RWPE1 (cell line): ENCODE results near the gene GNAZ.

Experiments
- CTCF ChIA-PET: fragments of 350-600 bp; sonication (Branson Sonifier 250); formaldehyde crosslinking; extraction: SDS; loops from one replicate; lab custom pipeline; 2021; lab: Yijun Ruan, JAX
- POLR2A ChIA-PET: fragments of 400-600 bp; formaldehyde crosslinking; extraction: SDS; loops from one replicate; lab custom pipeline; 2020; ENCODE audit warnings: antibody characterized with exemption; ENCODE audit not compliant: low non-redundant PET; lab: Yijun Ruan, JAX
- DNase-seq: peaks from one replicate; pipeline ENCODE4 v3.0.0; 2012; ENCODE audit warnings: low spot score
- H3K27ac ChIP-seq: fragments of 450-650 bp; 2 replicates; pipeline ENCODE4 v1.5.1; 2017
- TF ChIP-seq, protein P1 (sequence below): fragments of 450-650 bp; conservative IDR thresholded peaks from 2 replicates; pipeline ENCODE4 v1.5.1; 2017; ENCODE audit warnings: low read depth, mild to moderate bottlenecking

Gene GNAZ

DNA sequence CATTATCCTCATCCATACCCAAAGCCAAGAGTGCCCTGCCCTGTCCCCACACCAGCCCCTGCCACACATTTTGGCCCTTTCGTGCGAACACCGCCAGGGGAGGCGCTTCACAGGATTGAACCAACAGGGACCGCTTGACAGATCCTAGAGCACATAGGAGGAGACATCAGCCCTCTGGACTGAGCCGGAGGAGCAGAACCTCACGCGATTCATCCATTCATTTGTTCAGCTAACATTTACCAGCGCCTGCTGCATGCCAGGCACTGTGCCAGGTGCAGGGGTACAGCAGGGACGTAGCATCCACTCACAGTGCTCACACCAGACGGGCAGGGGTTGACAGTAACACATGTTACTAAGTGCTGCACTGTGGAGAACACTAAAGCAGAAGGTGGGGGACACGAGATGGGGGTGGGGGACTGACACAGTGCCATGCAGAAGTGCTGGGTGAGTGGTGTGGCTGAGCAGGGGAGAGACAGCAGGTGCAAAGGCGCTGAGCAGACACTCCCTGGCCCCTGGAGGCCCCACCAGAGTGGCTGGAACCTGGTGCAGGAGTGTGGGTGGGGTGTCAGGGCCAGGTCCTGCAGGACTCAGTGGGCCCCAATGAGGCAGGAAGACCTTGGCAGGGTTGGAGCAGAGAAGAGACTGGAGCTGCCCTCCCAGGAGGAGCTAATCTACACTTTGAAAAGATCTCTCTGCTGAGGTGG lies 3.4 kb downstream of the GNAZ start:
- DNase-seq: no peak
- CTCF ChIA-PET: no interaction called here
- POLR2A ChIA-PET: no interaction called here
- H3K27ac ChIP-seq: no peak overlapping the region
- TF ChIP-seq, protein P1, sequence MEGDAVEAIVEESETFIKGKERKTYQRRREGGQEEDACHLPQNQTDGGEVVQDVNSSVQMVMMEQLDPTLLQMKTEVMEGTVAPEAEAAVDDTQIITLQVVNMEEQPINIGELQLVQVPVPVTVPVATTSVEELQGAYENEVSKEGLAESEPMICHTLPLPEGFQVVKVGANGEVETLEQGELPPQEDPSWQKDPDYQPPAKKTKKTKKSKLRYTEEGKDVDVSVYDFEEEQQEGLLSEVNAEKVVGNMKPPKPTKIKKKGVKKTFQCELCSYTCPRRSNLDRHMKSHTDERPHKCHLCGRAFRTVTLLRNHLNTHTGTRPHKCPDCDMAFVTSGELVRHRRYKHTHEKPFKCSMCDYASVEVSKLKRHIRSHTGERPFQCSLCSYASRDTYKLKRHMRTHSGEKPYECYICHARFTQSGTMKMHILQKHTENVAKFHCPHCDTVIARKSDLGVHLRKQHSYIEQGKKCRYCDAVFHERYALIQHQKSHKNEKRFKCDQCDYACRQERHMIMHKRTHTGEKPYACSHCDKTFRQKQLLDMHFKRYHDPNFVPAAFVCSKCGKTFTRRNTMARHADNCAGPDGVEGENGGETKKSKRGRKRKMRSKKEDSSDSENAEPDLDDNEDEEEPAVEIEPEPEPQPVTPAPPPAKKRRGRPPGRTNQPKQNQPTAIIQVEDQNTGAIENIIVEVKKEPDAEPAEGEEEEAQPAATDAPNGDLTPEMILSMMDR: no peak

DNA sequence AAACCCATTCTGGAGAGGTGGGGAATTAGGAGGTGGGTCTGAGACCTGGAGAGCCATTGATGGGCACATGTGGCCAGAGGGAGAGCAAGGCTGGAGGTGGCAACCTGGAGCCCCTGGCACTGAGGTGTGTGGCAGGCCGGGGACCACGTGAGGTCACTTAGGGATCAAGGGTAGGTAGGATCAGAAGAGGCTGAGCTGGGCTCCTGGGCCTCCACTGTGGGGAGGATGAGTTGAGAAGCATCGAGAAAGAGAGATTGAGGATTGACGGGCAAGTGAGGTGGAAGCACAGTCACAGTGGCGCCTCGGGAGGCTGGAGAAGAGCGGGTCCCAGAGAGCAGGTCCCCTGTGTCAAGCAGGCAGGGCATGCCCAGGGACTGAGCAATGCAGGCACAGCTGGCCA lies 4.1 kb downstream of the GNAZ start:
- ChIA-PET CTCF (no interaction called here), POLR2A (no interaction called here)
- TF ChIP-seq, protein P1: no peak
- H3K27ac ChIP-seq: no peak overlapping the region
- DNase-seq: no peak

DNA sequence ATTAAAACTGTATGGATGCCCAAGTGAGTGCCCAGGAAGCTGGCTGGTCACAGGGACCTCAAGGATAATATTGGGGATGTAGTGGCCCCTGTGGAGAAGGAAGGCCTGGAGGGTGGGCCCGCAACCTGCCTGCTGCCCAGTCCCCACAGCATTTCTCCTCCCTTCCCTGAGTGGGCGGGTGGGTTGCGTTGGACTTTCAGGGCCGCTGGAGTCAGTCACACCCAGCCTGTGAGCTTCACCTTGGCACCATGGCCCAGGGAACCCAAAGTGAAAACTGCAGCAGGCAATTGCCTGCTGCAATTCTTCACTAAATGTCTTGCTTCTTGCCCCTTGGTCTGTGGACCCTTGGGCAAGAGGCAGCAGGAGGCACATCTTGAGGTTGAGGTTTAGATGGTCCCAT lies 4.7 kb downstream of the GNAZ start:
- ChIA-PET CTCF (no interaction called here), POLR2A (no interaction called here)
- no peak for DNase-seq
- TF ChIP-seq, protein P1: no peak
- H3K27ac ChIP-seq: no peak overlapping the region

DNA sequence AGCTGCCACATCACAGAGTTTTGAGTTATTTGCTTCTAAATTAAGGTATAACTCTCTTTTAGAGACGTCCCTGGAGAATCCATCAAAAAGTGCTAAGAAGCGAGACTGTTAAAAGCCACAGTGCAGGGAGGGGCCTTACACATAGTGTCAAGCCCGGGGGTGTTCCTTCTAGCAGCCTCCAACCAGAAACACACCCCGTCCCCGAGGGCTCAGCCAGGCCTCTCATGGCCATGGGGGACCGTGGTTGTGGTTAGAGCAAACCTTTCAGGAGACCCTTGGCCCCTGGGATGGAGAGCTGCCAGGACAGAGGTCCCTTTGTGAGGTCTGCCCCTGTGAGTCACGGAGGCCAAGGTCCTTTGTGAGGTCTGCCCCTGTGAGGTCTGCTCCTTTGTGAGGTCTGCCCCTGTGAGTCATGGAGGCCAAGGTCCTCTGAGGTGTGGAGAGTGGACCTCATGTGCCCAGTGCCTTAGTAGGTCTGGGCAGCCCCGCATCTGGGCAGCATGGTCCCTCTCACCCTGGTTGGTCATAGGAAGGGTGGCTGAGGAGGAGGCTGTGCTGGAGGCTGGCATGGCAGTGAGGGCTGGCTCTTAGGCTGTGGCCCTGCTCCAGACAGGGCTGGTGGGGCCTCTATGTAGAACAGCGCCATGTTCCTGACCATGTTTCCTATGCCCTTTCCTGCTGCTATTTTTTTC lies 5.4 kb downstream of the GNAZ start:
- no peak overlapping the region for H3K27ac ChIP-seq
- TF ChIP-seq, protein P1: no peak
- POLR2A ChIA-PET: no interaction called here
- no peak for DNase-seq
- CTCF ChIA-PET: no interaction called here

DNA sequence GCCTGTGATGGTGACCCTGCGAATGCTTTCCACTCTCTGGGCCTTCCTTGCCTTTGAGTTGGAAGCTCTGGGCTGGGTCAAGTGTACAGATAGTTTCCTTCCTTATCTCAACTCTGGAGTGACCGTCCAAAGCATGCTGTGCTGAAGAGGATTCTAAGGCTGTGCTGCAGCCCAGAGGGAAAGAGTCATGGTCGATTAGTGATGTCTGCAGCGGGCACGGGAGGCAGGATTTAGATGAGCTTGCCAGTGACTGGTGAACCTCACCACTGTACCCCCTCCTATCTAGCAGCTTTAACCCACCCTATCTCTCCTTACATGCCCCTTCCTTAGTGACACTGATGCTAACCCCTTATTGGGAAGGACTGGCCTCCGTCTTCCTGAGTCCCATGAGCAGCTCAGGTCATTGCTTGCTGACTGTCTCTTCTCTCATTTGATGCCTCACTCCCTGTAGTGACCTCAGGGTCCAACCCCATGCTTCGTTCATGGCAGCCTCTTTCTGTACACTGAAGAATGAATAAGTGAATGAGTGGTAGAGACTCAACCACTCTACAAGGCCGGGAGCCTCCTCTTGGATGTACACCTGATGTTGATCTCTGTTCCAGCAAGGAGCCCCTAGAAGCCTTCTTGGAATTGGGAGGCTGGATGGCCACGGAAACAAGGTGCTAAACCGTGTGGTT lies 6.7 kb downstream of the GNAZ start:
- no peak overlapping the region for H3K27ac ChIP-seq
- TF ChIP-seq, protein P1: no peak
- POLR2A ChIA-PET: no interaction called here
- CTCF ChIA-PET: no interaction called here
- no peak for DNase-seq

DNA sequence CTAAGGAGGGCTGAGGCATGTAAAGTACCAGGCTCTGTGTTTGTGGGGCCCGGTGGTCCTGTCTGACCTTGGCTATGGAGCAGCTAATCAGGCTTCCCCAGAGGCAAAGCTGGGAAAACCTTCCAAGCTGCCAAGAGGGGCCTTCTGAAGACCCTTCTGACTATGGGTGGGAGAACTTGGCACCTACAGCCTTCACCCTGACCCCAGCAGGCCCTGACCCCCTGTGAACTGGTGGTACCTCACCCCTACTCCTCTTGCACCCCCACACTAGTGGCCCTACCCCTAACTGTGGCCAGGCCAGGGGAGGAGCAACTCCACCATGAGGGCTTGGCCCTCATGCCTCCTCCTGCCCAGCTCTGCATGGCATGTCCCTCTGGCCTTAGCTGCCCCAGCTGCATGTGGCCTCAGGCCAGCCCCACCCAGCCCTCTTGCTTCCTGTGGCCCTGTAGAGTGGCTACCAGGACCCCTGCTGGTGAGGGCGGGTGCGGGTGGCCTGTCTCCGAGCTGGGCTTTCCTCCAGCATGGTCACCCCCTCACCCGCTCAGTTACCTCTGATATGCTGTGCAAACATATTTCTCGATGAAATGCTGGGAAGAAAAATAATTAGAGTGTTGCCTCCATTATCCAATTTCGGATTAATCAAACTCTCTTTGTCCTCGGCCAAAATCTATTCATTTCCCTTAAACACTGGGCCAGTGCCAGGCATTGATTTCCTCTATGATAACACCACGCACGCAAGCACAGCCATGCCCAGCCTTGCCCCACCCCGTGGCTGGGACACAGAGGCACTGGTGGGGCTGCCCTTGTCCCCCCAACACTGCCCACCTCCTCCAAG lies 7.5 kb downstream of the GNAZ start:
- TF ChIP-seq, protein P1: no peak
- DNase-seq: no peak
- H3K27ac ChIP-seq: no peak overlapping the region
- POLR2A ChIA-PET: no interaction called here
- CTCF ChIA-PET: no interaction called here
